ENCODE data around the gene DCDC2.

DNA sequence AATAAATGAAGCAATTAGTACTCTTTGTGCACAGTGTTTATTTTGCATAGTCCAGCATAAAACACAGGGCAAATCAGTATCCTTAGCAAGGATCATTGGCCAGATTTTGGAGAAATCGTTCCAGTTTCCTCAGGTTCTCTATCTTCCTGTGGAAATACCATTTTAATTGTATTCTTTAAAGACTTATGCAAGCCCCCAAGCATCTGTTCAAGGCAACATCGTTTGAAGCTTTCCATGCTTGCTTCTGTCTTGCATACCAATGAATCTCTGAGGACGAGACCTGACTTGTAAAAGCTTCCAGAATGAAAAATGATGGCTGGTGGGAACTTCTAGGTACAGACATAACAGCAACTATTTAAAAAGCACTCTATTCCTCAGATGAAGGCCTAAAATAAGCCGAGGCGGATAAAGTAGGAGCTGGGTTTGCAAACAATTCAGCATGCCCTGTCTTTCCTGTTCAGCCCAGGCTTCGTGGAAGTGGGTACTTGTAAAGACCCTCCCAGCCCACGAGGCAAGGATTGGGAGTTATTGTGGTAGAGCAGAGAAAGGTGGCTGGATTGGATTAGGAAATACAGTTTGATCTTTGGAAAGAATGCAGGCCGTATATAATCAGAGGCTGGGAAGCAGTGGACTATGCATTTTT is 210.2 kb downstream of the DCDC2 start:
- TF ChIP-seq, protein P1, sequence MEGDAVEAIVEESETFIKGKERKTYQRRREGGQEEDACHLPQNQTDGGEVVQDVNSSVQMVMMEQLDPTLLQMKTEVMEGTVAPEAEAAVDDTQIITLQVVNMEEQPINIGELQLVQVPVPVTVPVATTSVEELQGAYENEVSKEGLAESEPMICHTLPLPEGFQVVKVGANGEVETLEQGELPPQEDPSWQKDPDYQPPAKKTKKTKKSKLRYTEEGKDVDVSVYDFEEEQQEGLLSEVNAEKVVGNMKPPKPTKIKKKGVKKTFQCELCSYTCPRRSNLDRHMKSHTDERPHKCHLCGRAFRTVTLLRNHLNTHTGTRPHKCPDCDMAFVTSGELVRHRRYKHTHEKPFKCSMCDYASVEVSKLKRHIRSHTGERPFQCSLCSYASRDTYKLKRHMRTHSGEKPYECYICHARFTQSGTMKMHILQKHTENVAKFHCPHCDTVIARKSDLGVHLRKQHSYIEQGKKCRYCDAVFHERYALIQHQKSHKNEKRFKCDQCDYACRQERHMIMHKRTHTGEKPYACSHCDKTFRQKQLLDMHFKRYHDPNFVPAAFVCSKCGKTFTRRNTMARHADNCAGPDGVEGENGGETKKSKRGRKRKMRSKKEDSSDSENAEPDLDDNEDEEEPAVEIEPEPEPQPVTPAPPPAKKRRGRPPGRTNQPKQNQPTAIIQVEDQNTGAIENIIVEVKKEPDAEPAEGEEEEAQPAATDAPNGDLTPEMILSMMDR (IDR thresholded peaks at IDR 0.05) = no peak
- TF ChIP-seq EZH2 (IDR thresholded peaks at IDR 0.05; ENCODE audit: borderline replicate concordance, insufficient read depth, low read depth, low read length, poor library complexity, severe bottlenecking) = no peak
